Loucy (cell line): ENCODE measurements around the gene SLC9A5.

Experiments
- H2AFZ ChIP-seq: fragments of 200-600 bp; sonication (generic); 2 replicates; pipeline ENCODE4 v1.6.0; 2016; ENCODE audit warnings: antibody characterized with exemption, mild to moderate bottlenecking, low read length, moderate library complexity
- H3F3A ChIP-seq: fragments of 200-600 bp; 2 replicates; pipeline ENCODE4 v1.6.0; 2016; ENCODE audit warnings: antibody characterized with exemption, low read depth, mild to moderate bottlenecking
- H3K27me3 ChIP-seq: fragments of 200-600 bp; sonication (generic); 2 replicates; pipeline ENCODE4 v1.6.1; 2014; ENCODE audit warnings: low read length, mild to moderate bottlenecking; ENCODE audit not compliant: insufficient read depth, poor library complexity, severe bottlenecking
- H3K36me3 ChIP-seq: fragments of 200-600 bp; sonication (generic); 2 replicates; pipeline ENCODE4 v1.6.1; 2016; ENCODE audit warnings: low read length; ENCODE audit not compliant: insufficient read depth
- H3K4me1 ChIP-seq: fragments of 200-600 bp; sonication (generic); 2 replicates; pipeline ENCODE4 v1.5.1; 2014; ENCODE audit warnings: low read length, mild to moderate bottlenecking; ENCODE audit not compliant: insufficient read depth, poor library complexity, severe bottlenecking
- H3K4me2 ChIP-seq: fragments of 200-600 bp; sonication (generic); 2 replicates; pipeline ENCODE4 v1.6.0; 2014; ENCODE audit warnings: antibody characterized with exemption, low read length, low read depth, mild to moderate bottlenecking; ENCODE audit not compliant: poor library complexity, severe bottlenecking
- H3K4me3 ChIP-seq: fragments of 200-600 bp; sonication (generic); 2 replicates; pipeline ENCODE4 v1.5.1; 2014; ENCODE audit warnings: low read length, mild to moderate bottlenecking, mixed read lengths; ENCODE audit not compliant: poor library complexity, severe bottlenecking
- H3K79me2 ChIP-seq: fragments of 200-600 bp; sonication (generic); 2 replicates; pipeline ENCODE4 v1.6.1; 2014; ENCODE audit warnings: low read length; ENCODE audit not compliant: insufficient read depth
- H3K9ac ChIP-seq: fragments of 200-600 bp; sonication (generic); 2 replicates; pipeline ENCODE4 v1.6.0; 2014; ENCODE audit warnings: mild to moderate bottlenecking, low read depth, low read length, moderate library complexity; ENCODE audit not compliant: poor library complexity, severe bottlenecking
- H3K9me2 ChIP-seq: fragments of 200-600 bp; sonication (generic); replicated peaks from 2 replicates; pipeline ENCODE4 v1.6.1; 2016; ENCODE audit warnings: low read depth, low read length, mixed read lengths
- H3K9me3 ChIP-seq: fragments of 200-600 bp; sonication (generic); 2 replicates; pipeline ENCODE4 v1.6.1; 2014; ENCODE audit warnings: mild to moderate bottlenecking, antibody characterized with exemption, low read length, low read depth; ENCODE audit not compliant: insufficient read depth
- H4K20me1 ChIP-seq: fragments of 200-600 bp; sonication (generic); 2 replicates; pipeline ENCODE4 v1.6.0; 2014; ENCODE audit warnings: antibody characterized with exemption, low read length, mild to moderate bottlenecking; ENCODE audit not compliant: insufficient read depth, poor library complexity, severe bottlenecking
- EZH2phosphoT487 ChIP-seq: fragments of 200-600 bp; IDR thresholded peaks from 2 replicates; pipeline ENCODE4 v1.6.1; 2018; ENCODE audit warnings: antibody characterized with exemption, mild to moderate bottlenecking, moderate library complexity, borderline replicate concordance
- TF ChIP-seq, protein P1 (sequence below): fragments of 200-600 bp; sonication (generic); conservative IDR thresholded peaks from 2 replicates; pipeline ENCODE4 v1.5.1; 2014; ENCODE audit warnings: mild to moderate bottlenecking, antibody characterized with exemption, low read length

The SLC9A5 gene

DNA sequence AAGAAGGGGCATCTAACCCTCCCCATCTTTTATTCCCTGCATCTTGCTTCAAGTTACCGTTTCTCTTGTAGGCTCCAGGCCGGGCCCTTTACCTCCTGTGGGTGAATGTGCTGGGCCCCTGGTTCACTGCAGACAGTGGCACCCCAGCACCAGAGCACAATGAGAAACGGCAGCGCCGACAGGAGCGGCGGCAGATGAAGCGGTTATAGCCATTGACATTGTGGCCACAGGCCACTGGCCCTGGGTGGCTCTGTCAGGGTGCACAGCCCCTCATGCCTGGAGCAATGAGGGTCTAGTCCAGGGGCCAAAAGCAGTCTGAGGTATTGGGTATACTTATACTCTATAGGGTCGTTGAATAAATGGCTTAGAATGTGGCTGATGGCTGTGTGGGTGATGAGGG lies 19.9 kb upstream of the SLC9A5 start:
- Histone ChIP-seq H4K20me1 (peaks cover 8% of the 10 kb centered on the region), H3K27me3 (no peaks in the 10 kb centered on the region), H3F3A (peaks cover 6% of the 10 kb centered on the region), H3K36me3 (peaks cover 40% of the 10 kb centered on the region; the same call in 1 of the 2 replicates), H3K4me3 (no peak overlapping the region), H3K9me2 (no peaks in the 10 kb centered on the region), H3K9me3 (no peaks in the 10 kb centered on the region), H3K4me1 (peaks cover 36% of the 10 kb centered on the region), H3K4me2 (no peak overlapping the region), H3K79me2 (peaks cover 21% of the 10 kb centered on the region), H3K9ac (no peak overlapping the region), H2AFZ (no peak overlapping the region)
- TF ChIP-seq, protein P1, sequence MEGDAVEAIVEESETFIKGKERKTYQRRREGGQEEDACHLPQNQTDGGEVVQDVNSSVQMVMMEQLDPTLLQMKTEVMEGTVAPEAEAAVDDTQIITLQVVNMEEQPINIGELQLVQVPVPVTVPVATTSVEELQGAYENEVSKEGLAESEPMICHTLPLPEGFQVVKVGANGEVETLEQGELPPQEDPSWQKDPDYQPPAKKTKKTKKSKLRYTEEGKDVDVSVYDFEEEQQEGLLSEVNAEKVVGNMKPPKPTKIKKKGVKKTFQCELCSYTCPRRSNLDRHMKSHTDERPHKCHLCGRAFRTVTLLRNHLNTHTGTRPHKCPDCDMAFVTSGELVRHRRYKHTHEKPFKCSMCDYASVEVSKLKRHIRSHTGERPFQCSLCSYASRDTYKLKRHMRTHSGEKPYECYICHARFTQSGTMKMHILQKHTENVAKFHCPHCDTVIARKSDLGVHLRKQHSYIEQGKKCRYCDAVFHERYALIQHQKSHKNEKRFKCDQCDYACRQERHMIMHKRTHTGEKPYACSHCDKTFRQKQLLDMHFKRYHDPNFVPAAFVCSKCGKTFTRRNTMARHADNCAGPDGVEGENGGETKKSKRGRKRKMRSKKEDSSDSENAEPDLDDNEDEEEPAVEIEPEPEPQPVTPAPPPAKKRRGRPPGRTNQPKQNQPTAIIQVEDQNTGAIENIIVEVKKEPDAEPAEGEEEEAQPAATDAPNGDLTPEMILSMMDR: no peak
- no peak for TF ChIP-seq EZH2phosphoT487

DNA sequence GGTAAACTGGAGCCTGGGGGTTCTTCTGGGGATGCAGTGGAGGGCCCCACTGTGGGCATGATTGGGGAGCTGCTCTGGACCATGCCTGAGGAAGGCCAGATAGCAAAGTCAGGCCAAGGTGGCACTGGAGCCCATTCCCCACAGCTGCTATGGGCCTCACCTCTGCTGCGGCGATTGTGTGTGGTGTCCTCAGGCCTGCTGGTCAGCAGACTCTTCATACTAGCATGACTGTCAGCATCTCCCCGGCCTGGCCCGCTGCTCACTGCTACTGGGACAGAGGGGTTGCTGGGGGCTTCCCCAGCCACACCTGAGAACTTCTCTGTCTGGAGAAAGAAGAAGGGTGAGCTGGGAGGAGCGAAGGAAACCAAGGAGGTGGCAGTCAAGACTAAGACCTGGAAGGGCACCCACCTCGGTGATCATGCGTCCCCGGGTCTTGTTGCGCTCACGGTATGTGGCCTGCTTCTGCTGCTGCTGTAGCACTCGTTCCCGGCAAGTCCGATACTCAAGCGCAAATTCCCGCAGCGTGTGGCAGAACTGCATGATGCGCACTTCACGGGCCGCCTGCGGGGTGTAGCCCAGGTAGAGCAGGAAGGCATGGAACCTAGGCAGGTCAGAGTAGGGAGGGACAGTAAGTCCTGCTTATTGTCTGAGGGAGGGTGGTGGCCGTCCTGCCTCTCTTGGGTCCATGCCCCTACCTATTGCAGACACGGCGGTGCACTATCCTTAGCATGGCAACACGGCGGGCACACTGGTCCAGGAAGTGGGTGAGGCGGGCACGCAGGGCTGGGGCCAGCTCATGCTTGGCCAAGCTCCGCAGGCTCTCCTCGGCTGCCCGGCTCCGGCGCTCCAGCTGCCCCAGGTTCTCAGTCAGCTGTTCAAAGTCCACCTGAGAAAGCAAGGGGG lies 18.6 kb upstream of the SLC9A5 start:
- Histone ChIP-seq H3K79me2 (peaks cover 21% of the 10 kb centered on the region), H3K9ac (no peak overlapping the region), H3K4me1 (peaks cover 24% of the 10 kb centered on the region), H3F3A (no peaks in the 10 kb centered on the region; the same call in 1 of the 2 replicates), H3K36me3 (peaks cover 46% of the 10 kb centered on the region; the same call in 1 of the 2 replicates), H3K27me3 (no peaks in the 10 kb centered on the region), H3K9me2 (no peaks in the 10 kb centered on the region), H3K4me2 (no peak overlapping the region), H4K20me1 (peaks cover 8% of the 10 kb centered on the region), H2AFZ (no peak overlapping the region), H3K4me3 (no peak overlapping the region), H3K9me3 (no peaks in the 10 kb centered on the region)
- no peak for TF ChIP-seq EZH2phosphoT487

DNA sequence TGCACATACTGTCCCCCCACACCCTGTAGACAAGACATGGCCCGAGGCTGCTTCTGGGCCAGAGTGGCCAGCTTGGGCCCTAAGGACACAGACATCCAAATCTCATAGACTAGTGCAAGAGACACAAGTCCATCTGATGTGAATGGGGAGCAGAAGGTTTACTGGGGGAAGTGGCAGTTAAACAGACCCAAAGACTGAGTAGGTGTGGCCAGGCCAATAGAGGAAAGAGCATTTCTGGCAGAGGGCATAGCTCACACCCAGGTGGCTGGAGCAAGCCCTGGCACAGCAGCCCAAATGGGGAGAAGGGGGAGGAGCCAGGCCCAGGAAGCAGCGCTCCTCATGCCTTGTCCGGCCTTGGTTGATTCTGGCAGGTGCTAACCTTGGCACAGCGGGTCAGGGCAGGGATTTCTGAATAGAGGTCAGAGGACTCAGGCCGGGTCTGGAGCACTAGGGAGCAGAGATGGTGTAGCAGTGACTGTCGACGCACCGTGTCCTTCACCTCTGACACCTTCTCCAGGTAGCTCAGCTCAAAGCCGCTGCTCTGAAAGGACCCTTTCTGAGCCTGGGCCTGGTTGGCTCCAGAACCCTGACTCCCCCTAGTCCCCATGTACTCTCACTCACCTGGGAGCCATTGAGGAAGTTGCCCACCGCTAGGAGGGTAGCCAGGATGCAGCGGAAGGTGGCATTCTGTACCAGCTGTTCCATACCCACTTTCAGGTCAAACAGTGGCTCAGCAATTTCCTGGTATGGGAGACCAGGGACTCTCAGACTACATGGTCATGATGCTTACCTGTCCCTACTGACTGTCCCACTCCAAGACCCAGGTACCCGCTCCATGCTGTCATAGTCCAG lies 17.7 kb upstream of the SLC9A5 start:
- H3K4me2 ChIP-seq: no peak overlapping the region
- H3K79me2 ChIP-seq: peaks cover 21% of the 10 kb centered on the region
- no peak overlapping the region for H2AFZ ChIP-seq
- TF ChIP-seq, protein P1: no peak
- TF ChIP-seq EZH2phosphoT487: no peak
- H3K36me3 ChIP-seq: peaks cover 52% of the 10 kb centered on the region; the same call in 1 of the 2 replicates
- H3K9me2 ChIP-seq: no peaks in the 10 kb centered on the region
- H3K9me3 ChIP-seq: no peaks in the 10 kb centered on the region
- H3K4me3 ChIP-seq: no peak overlapping the region
- H3K9ac ChIP-seq: no peak overlapping the region
- H4K20me1 ChIP-seq: peaks cover 8% of the 10 kb centered on the region
- H3K4me1 ChIP-seq: peaks cover 15% of the 10 kb centered on the region
- H3K27me3 ChIP-seq: no peaks in the 10 kb centered on the region
- H3F3A ChIP-seq: no peaks in the 10 kb centered on the region; the same call in 1 of the 2 replicates
